Neural cell (in vitro differentiated cells): Measurements from ENCODE around the gene CTNNBL1.

ENCODE experiments used
- CTCF ChIP-seq: fragments of 450-650 bp; IDR thresholded peaks from 2 replicates; pipeline ENCODE4 v1.5.1; 2014; ENCODE audit warnings: antibody characterized with exemption, mild to moderate bottlenecking, moderate library complexity; ENCODE audit not compliant: poor library complexity, severe bottlenecking
- EZH2 ChIP-seq: fragments of 200-600, 300-800 bp; shearing (Covaris generic), sonication (generic); IDR thresholded peaks from 2 replicates; pipeline ENCODE4 v1.6.1; 2014; ENCODE audit warnings: antibody characterized with exemption, low read length, borderline replicate concordance, mild to moderate bottlenecking; ENCODE audit not compliant: insufficient read depth, poor library complexity, severe bottlenecking
- TAF1 ChIP-seq: IDR thresholded peaks from 2 replicates; pipeline ENCODE4 v1.6.1; 2012; ENCODE audit warnings: low read depth

GRCh38 chr20:37649676-37650370 is 44.0 kb upstream of the CTNNBL1 start:
- TF ChIP-seq CTCF, result no peak
- no peak for TF ChIP-seq EZH2
- no peak for TF ChIP-seq TAF1
